ENCODE measurements around the gene IL22RA1.

IL22RA1 gene

GRCh38 chr1:24104854-24105253 is 38.1 kb downstream of the IL22RA1 start:
- no peak for DNase-seq

GRCh38 chr1:24103879-24104278 is 39.1 kb downstream of the IL22RA1 start:
- DNase-seq = no peak
- intact Hi-C loops (cut with DNase I) = no loop called here

More at GRCh38 chr1:24104854-24105253, 38.1 kb downstream of the IL22RA1 start:
- intact Hi-C loops (cut with DNase I) = no loop called here

GRCh38 chr1:24103408-24103807 is 39.5 kb downstream of the IL22RA1 start:
- DNase-seq = no peak
- intact Hi-C loops (cut with DNase I) = no loop called here

- intact Hi-C loops (cut with DNase I) = no loop called here
- peak in 5 of 42 donors; percentile 5 to 18 (median 16) for DNase-seq
Observed at GRCh38 chr1:24102961-24103360, 40.0 kb downstream of the IL22RA1 start.

- no peak for DNase-seq
- intact Hi-C loops (cut with DNase I) = no loop called here
Observed at GRCh38 chr1:24101796-24102586, 40.9 kb downstream of the IL22RA1 start.

- no peak for DNase-seq
- intact Hi-C loops (cut with DNase I) = no loop called here
Observed at GRCh38 chr1:24100945-24101737, 41.8 kb downstream of the IL22RA1 start.

GRCh38 chr1:24098943-24099638 is 43.8 kb downstream of the IL22RA1 start:
- DNase-seq = no peak
- intact Hi-C loops (cut with DNase I) = no loop called here

- intact Hi-C loops (cut with DNase I) = no loop called here
- DNase-seq = no peak
Observed at GRCh38 chr1:24098102-24098501, 44.8 kb downstream of the IL22RA1 start.

- intact Hi-C loops (cut with DNase I) = no loop called here
- DNase-seq = no peak
Observed at GRCh38 chr1:24097663-24098062, 45.3 kb downstream of the IL22RA1 start.

GRCh38 chr1:24096739-24097103 is 46.2 kb downstream of the IL22RA1 start:
- no peak for DNase-seq
- intact Hi-C loops (cut with DNase I) = no loop called here

GRCh38 chr1:24096009-24096738 is 46.8 kb downstream of the IL22RA1 start:
- intact Hi-C loops (cut with DNase I) = no loop called here
- DNase-seq = no peak

- intact Hi-C loops (cut with DNase I) = no loop called here
- DNase-seq = no peak
Observed at GRCh38 chr1:24095140-24095859, 47.6 kb downstream of the IL22RA1 start.

GRCh38 chr1:24094554-24094953 is 48.4 kb downstream of the IL22RA1 start:
- intact Hi-C loops (cut with DNase I) = no loop called here
- no peak for DNase-seq

GRCh38 chr1:24093732-24094131 is 49.2 kb downstream of the IL22RA1 start:
- DNase-seq = no peak
- intact Hi-C loops (cut with DNase I) = no loop called here

- no peak for DNase-seq
- intact Hi-C loops (cut with DNase I) = no loop called here
Observed at GRCh38 chr1:24092979-24093378, 50.0 kb downstream of the IL22RA1 start.

- intact Hi-C loops (cut with DNase I) = no loop called here
- no peak for DNase-seq
Observed at GRCh38 chr1:24091971-24092482, 50.9 kb downstream of the IL22RA1 start.

GRCh38 chr1:24090736-24091135 is 52.2 kb downstream of the IL22RA1 start:
- intact Hi-C loops (cut with DNase I) = no loop called here
- no peak for DNase-seq

- intact Hi-C loops (cut with DNase I) = no loop called here
- DNase-seq = no peak
Observed at GRCh38 chr1:24089743-24090555, 53.0 kb downstream of the IL22RA1 start.
